Stimulated activated naive B cell treated with anti-CD40 and anti-IgM and Interleukin-4, amounts not matched to agents 10 μg/mL and 1 μg/mL and 100 μg/mL, for 72 hours (primary cell): ENCODE results near the gene BMPER.
"Not testable (repeated sequence)": the region's sequence is repeated elsewhere in the genome, so short reads cannot be mapped to it uniquely, and the experiment has no call there.

ENCODE experiments used
- ATAC-seq, 2 donors: fragments of 150-1000 bp; cut with Tn5 transposase; replicated peaks; 2 replicates each; pipeline ENCODE4 v1.10.0; 2021; ENCODE audit warnings: moderate library complexity in 1 of 2
- DNase-seq: peaks from one replicate; pipeline ENCODE4 v3.0.0; 2021
- H3K27ac Mint-ChIP-seq: one replicate; pipeline ENCODE4 v1.8.0; 2022; ENCODE audit warnings: mild to moderate bottlenecking, mixed read lengths
- H3K27me3 Mint-ChIP-seq, 2 donors: one replicate each; pipeline ENCODE4 v1.8.0; 2022; ENCODE audit warnings: mixed read lengths in 2 of 2
- H3K36me3 Mint-ChIP-seq, 2 donors: one replicate each; pipeline ENCODE4 v1.8.0; 2022; ENCODE audit warnings: mixed read lengths in 2 of 2, mild to moderate bottlenecking in 1 of 2
- H3K4me1 Mint-ChIP-seq, 2 donors: one replicate each; pipeline ENCODE4 v1.8.0; 2022; ENCODE audit warnings: mixed read lengths in 2 of 2, mild to moderate bottlenecking in 1 of 2
- H3K4me3 Mint-ChIP-seq, 2 donors: one replicate each; pipeline ENCODE4 v1.8.0; 2022; ENCODE audit warnings: mild to moderate bottlenecking in 2 of 2, mixed read lengths in 2 of 2, moderate library complexity in 1 of 2
- H3K9me3 Mint-ChIP-seq, 2 donors: one replicate each; pipeline ENCODE4 v1.8.0; 2022; ENCODE audit warnings: mixed read lengths in 2 of 2, mild to moderate bottlenecking in 1 of 2

BMPER gene

GRCh38 chr7:34156336-34156735 is 251.0 kb downstream of the BMPER start:
- Mint-ChIP-seq H3K27ac (no peak overlapping the region), H3K4me1 (no peaks in the 10 kb centered on the region), H3K36me3 (no peaks in the 10 kb centered on the region), H3K9me3 (no peaks in the 10 kb centered on the region), H3K4me3 (no peak overlapping the region), H3K27me3 (no peaks in the 10 kb centered on the region)
- no peak for ATAC-seq
- DNase-seq = no peak

- Mint-ChIP-seq H3K27ac (no peak overlapping the region), H3K4me3 (no peak overlapping the region), H3K36me3 (no peaks in the 10 kb centered on the region), H3K27me3 (no peaks in the 10 kb centered on the region), H3K4me1 (no peaks in the 10 kb centered on the region), H3K9me3 (no peaks in the 10 kb centered on the region)
- DNase-seq = no peak
- ATAC-seq = no peak
Observed at GRCh38 chr7:34157137-34157536, 251.8 kb downstream of the BMPER start.

- no peaks in the 10 kb centered on the region for H3K9me3 Mint-ChIP-seq
- H3K27me3 Mint-ChIP-seq = no peaks in the 10 kb centered on the region
- no peaks in the 10 kb centered on the region for H3K4me1 Mint-ChIP-seq
- no peak overlapping the region for H3K27ac Mint-ChIP-seq
- DNase-seq (no peak), ATAC-seq (no peak)
- H3K36me3 Mint-ChIP-seq = no peaks in the 10 kb centered on the region
- no peak overlapping the region for H3K4me3 Mint-ChIP-seq
Observed at GRCh38 chr7:34158368-34159153, 253.2 kb downstream of the BMPER start.

GRCh38 chr7:34160261-34160752 is 255.0 kb downstream of the BMPER start:
- no peak for DNase-seq

GRCh38 chr7:34162027-34162565 is 256.8 kb downstream of the BMPER start:
- H3K36me3 Mint-ChIP-seq = no peaks in the 10 kb centered on the region
- DNase-seq (no peak), ATAC-seq (no peak)
- no peak overlapping the region for H3K4me3 Mint-ChIP-seq
- peaks cover 0 to 4% of the 10 kb centered on the region in 2 donors for H3K9me3 Mint-ChIP-seq
- H3K27ac Mint-ChIP-seq = no peak overlapping the region
- H3K27me3 Mint-ChIP-seq = no peaks in the 10 kb centered on the region
- no peaks in the 10 kb centered on the region for H3K4me1 Mint-ChIP-seq

More at GRCh38 chr7:34160261-34160752, 255.0 kb downstream of the BMPER start:
- Mint-ChIP-seq H3K9me3 (peaks cover 0 to 4% of the 10 kb centered on the region in 2 donors), H3K4me1 (no peaks in the 10 kb centered on the region), H3K36me3 (no peaks in the 10 kb centered on the region), H3K27me3 (no peaks in the 10 kb centered on the region), H3K4me3 (no peak overlapping the region), H3K27ac (no peak overlapping the region)
- ATAC-seq = no peak

- H3K27me3 Mint-ChIP-seq = no peaks in the 10 kb centered on the region
Observed at GRCh38 chr7:34162677-34163076, 257.3 kb downstream of the BMPER start.

GRCh38 chr7:34163956-34164355 is 258.6 kb downstream of the BMPER start:
- no peaks in the 10 kb centered on the region for H3K36me3 Mint-ChIP-seq
- ATAC-seq = no peak
- no peak overlapping the region for H3K4me3 Mint-ChIP-seq
- no peaks in the 10 kb centered on the region for H3K27me3 Mint-ChIP-seq
- no peaks in the 10 kb centered on the region for H3K4me1 Mint-ChIP-seq
- no peak overlapping the region for H3K27ac Mint-ChIP-seq
- peaks cover 0 to 8% of the 10 kb centered on the region in 2 donors for H3K9me3 Mint-ChIP-seq
- no peak for DNase-seq

More at GRCh38 chr7:34162677-34163076, 257.3 kb downstream of the BMPER start:
- H3K4me1 Mint-ChIP-seq = no peaks in the 10 kb centered on the region
- H3K9me3 Mint-ChIP-seq = peaks cover 0 to 4% of the 10 kb centered on the region in 2 donors
- no peaks in the 10 kb centered on the region for H3K36me3 Mint-ChIP-seq
- ATAC-seq (no peak), DNase-seq (no peak)
- no peak overlapping the region for H3K4me3 Mint-ChIP-seq
- no peak overlapping the region for H3K27ac Mint-ChIP-seq

GRCh38 chr7:34165466-34165865 is 260.1 kb downstream of the BMPER start:
- Mint-ChIP-seq H3K9me3 (peaks cover 0 to 8% of the 10 kb centered on the region in 2 donors), H3K36me3 (no peaks in the 10 kb centered on the region), H3K27me3 (no peaks in the 10 kb centered on the region), H3K4me3 (no peak overlapping the region), H3K4me1 (no peaks in the 10 kb centered on the region), H3K27ac (no peak overlapping the region)
- DNase-seq = no peak
- ATAC-seq = no peak

GRCh38 chr7:34165927-34166550 is 260.7 kb downstream of the BMPER start:
- no peak overlapping the region for H3K27ac Mint-ChIP-seq
- no peak overlapping the region for H3K4me3 Mint-ChIP-seq
- H3K36me3 Mint-ChIP-seq = no peaks in the 10 kb centered on the region
- H3K9me3 Mint-ChIP-seq = peaks cover 0 to 8% of the 10 kb centered on the region in 2 donors
- no peaks in the 10 kb centered on the region for H3K27me3 Mint-ChIP-seq
- ATAC-seq = peak in 1 of 2 donors; percentile 54
- H3K4me1 Mint-ChIP-seq = no peaks in the 10 kb centered on the region
- DNase-seq = no peak

- Mint-ChIP-seq H3K9me3 (peaks cover 0 to 8% of the 10 kb centered on the region in 2 donors), H3K36me3 (no peaks in the 10 kb centered on the region), H3K27me3 (no peaks in the 10 kb centered on the region), H3K27ac (no peak overlapping the region), H3K4me3 (no peak overlapping the region), H3K4me1 (no peaks in the 10 kb centered on the region)
- ATAC-seq = no peak
- no peak for DNase-seq
Observed at GRCh38 chr7:34168013-34168412, 262.7 kb downstream of the BMPER start.

- peak overlapping the region in 1 of 2 donors; percentile 32 for H3K4me3 Mint-ChIP-seq
- not testable (repeated sequence) for H3K27ac Mint-ChIP-seq, H3K36me3 Mint-ChIP-seq, H3K9me3 Mint-ChIP-seq, H3K4me1 Mint-ChIP-seq, DNase-seq, H3K27me3 Mint-ChIP-seq, ATAC-seq
Observed at GRCh38 chr7:34174688-34175616, 269.6 kb downstream of the BMPER start.

- DNase-seq = no peak
- H3K36me3 Mint-ChIP-seq = no peaks in the 10 kb centered on the region
- H3K27me3 Mint-ChIP-seq = no peaks in the 10 kb centered on the region
- no peak for ATAC-seq
- no peaks in the 10 kb centered on the region for H3K4me1 Mint-ChIP-seq
- no peak overlapping the region for H3K27ac Mint-ChIP-seq
- peaks cover 4 to 6% of the 10 kb centered on the region in 2 donors for H3K9me3 Mint-ChIP-seq
- no peak overlapping the region for H3K4me3 Mint-ChIP-seq
Observed at GRCh38 chr7:34175837-34176236, 270.5 kb downstream of the BMPER start.

- Mint-ChIP-seq H3K36me3 (no peaks in the 10 kb centered on the region), H3K27me3 (no peaks in the 10 kb centered on the region), H3K4me1 (no peaks in the 10 kb centered on the region), H3K27ac (no peak overlapping the region), H3K9me3 (peaks cover 4 to 6% of the 10 kb centered on the region in 2 donors), H3K4me3 (no peak overlapping the region)
- DNase-seq = no peak
- no peak for ATAC-seq
Observed at GRCh38 chr7:34177476-34177875, 272.1 kb downstream of the BMPER start.
